NCI-H510A treated with DMSO at 0.1 percent for 48 hours (cell line): ENCODE data around the gene DEPDC5.
"Not testable (repeated sequence)": the region's sequence is repeated elsewhere in the genome, so short reads cannot be mapped to it uniquely, and the experiment has no call there.

ENCODE experiments used
- DNase-seq: peaks from one replicate; lab custom pipeline; 2025; lab: John Stamatoyannopoulos, UW

DEPDC5 gene

GRCh38 chr22:31749636-31750364 is 4.0 kb upstream of the DEPDC5 start, which contains the start of gene PRR14L:
Gene PRR14L (minus strand): TSS chr22:31750132. CDS start chr22:31738860, 11,272 bp downstream.
- DNase-seq = peak; percentile 84

- DNase-seq = no peak
Observed at GRCh38 chr22:31750365-31751284, 3.2 kb upstream of the DEPDC5 start.

DNA sequence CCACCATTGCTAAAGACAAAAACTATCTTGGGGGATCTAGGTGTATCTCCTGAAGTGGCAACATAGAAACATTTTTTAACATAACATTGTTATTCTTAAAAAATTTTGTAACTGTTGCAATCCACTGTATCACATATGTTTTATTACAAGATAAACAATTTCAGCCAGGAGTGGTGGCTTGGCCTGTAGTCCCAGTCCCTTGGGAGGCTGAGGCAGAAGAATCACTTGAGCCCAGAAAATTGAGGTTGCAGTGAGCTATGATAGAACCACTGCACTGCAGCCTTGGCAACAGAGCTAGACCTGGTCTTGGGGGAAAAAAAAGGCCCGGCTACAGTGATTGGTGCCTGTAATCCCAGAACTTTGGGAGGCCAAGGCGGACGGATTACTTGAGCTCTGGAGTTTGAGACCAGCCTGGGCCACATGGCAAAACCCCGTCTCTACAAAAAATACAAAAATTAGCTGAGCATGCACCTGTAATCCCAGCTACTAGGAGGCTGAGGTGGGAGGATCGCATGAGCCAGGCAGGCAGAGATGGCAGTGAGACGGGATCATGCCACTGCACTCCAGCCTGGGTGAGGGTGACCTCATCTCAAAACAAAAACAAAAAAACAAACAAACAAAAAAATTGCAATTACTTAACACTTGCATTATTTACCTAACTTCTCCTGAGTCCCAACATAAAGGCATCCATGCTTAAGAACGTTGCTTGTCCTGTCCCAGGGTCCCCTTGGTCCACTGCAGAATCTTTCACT is 1.5 kb upstream of the DEPDC5 start:
- DNase-seq = no peak

- peak; percentile 74 for DNase-seq
Observed at GRCh38 chr22:31753005-31753633, 700 bp upstream of the DEPDC5 start.

- no peak for DNase-seq
Observed at GRCh38 chr22:31754813-31755212, 994 bp downstream of the DEPDC5 start.

DNA sequence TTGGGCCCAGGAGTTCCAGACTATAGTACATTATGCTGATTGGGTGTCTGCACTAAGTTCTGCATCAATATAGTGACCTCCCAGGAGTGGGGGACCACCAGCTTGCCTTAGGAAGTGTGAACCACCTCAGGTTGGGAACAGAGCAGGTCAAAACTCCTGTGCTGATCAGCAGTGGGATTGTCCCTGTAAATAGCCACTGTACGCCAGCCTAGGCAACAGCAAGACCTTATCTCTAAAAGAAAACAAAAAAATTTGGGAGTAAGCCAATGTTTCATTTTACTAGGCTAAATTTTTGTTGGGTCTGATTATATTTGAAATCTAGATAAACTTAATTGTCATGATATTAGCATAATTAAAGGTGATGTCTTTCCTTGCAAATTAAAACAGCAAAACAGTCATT is 3.4 kb downstream of the DEPDC5 start:
- DNase-seq = no peak

DNA sequence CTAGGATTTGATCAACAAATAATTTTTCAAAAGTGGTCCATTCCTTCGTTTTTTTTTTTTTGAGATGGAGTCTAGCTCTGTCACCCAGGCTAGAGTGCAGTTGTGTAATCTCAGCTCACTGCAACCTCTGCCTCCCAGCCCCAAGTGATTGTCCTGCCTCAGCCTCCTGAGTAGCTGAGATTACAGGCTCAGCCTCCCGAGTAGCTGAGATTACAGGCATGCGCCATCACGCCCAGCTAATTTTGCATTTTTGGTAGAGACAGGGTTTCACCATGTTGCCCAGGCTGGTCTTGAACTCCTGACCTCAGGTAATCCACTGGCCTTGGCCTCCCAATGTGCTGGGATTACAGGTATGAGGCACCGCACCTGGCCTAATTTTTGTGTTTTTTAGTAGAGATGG is 5.0 kb downstream of the DEPDC5 start:
- not testable (repeated sequence) for DNase-seq

DNA sequence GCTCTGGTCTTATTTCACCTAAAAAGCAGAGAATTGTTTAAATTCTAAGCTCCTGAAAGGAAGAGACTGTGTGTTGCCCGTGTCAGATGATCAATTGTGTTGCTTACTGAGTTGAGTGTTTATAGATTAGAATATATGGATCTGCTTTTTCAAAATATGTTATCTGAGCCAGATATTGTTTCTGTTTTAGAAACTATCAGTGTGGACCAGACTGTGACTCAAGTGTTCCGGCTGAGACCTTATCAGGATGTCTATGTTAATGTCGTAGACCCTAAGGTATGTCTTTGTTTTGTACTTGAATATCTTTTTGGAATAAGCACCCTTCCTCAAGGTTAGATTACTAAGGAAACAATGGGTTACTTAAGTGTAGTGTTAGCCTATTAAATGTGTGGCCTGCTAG is 11.0 kb downstream of the DEPDC5 start:
- DNase-seq = no peak

- DNase-seq = no peak
Observed at GRCh38 chr22:31768422-31769059, 14.7 kb downstream of the DEPDC5 start.

DNA sequence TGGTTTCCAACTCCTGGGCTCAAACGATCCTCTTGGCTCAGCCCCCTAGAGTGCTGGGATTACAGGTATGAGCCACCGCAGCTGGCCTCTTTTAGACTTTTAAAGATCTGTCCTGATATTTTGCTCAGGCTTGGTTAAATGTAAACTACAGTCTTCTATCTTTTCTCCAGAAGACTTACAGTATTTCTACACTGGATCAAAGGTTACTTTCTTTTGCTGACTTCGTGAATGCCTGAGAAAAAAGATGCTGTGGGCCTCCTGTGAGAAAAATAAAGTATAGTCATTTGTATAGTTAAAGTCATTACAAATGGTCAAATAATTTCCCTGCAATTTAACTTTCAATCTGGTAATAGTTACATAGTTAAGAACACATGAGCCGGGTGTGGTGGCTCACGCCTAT is 19.6 kb downstream of the DEPDC5 start:
- DNase-seq = no peak

DNA sequence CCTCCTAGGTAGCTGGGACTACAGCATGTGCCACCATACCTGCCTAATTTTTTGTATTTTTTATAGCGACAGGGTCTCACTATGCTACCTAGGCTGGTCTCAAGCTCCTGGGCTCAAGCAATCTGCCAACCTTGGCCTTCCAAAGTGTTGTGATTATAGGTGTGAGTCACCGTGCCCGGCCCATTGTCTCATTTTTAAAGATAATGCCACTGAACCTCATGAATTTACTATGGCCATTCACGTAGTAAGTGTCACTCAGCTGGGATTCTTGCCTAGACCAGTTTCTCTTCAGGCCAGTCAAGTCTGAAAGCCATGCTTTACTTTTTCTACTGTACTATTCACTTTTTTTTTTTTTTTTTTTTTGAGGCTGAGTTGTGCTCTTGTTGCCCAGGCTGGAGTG is 22.4 kb downstream of the DEPDC5 start:
- no peak for DNase-seq

GRCh38 chr22:31789803-31790202 is 36.0 kb downstream of the DEPDC5 start:
- no peak for DNase-seq

GRCh38 chr22:31790240-31790639 is 36.4 kb downstream of the DEPDC5 start:
- DNase-seq = no peak

GRCh38 chr22:31799358-31799757 is 45.5 kb downstream of the DEPDC5 start:
- not testable (repeated sequence) for DNase-seq

DNA sequence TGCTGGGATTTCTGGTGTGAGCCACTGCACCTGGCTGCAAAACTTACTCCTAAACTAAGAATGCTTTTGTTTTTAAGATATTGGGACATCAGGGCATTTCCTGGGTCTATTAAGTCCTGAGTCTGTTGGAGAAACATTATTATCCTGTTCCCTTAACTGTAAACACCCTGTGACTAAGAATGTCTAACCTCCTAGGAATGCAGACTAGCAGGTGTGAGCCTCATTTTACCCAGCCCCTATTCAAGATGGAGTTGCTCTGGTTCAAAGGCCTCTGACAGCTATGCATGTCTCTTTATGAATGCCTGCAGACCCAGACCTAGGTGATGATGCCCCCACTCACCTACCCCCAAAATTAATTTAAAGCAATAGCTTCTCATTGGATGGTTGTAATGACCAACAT is 46.2 kb downstream of the DEPDC5 start:
- no peak for DNase-seq

GRCh38 chr22:31800861-31801260 is 47.0 kb downstream of the DEPDC5 start:
- not testable (repeated sequence) for DNase-seq

DNA sequence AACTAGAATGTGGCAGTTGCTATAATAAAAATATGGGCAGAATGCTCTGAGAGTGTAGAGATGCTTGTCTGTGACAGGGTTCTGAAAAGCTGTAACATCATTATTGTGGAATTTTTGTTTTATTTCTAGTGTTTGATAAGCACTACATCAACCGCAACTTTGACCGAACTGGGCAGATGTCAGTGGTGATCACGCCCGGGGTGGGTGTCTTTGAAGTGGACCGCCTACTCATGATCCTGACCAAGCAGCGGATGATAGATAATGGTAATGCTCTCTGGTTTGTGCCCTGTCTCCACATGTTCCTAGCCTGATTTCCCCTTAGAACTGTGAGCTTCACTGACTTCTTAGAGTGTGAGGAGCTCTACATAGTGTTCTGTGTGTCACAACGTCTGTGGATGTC is 48.8 kb downstream of the DEPDC5 start:
- no peak for DNase-seq

DNA sequence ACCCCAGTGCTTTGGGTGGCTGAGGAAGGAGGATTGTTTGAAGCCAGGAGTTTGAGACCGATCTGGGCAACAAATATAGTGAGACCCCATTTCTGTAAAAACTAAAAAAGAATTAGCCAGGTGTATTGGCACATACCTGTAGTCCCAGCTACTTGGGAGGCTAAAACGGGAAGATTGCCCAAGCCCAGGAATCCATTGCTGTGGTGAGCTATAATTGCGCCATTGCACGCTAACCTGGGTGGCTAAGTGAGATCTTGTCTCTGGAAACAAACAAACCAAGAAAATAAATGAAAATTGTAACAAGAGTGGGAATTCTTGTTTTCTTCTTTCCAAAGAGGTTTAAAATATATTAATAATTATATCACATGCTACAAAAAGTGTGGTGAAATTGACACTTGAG is 52.9 kb downstream of the DEPDC5 start:
- DNase-seq = no peak

DNA sequence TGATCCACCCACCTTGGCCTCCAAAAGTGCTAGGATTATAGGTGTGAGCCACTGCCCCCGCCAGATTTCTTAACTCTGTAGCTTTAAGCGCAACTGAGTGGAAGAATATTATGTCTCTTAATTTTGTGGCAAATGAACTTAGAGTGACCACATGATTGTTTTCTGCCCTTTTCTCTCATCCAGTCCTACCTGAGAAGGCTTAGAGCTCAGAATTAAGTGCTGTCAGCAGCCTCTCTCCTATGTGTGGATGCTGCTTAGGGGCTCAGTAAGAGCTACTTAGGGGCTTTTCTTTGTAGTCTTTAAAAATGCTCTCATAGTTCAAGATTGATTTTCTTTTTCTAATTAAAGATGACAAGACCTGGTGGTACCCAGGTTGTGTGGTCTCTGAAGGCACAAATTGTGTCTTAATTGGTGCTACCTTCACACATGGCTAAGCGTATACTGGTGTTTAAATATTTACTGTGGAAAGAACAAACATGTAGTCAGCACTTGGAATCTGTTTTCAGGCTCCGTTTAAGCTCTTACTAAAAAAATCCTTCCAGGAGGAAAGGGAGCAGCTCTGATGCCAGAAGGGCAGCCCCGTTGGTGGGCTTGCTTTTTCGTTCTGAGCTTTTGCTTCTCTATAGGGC is 59.3 kb downstream of the DEPDC5 start:
- DNase-seq = peak; percentile 2

- DNase-seq = not testable (repeated sequence)
Observed at GRCh38 chr22:31813898-31814297, 60.1 kb downstream of the DEPDC5 start.

DNA sequence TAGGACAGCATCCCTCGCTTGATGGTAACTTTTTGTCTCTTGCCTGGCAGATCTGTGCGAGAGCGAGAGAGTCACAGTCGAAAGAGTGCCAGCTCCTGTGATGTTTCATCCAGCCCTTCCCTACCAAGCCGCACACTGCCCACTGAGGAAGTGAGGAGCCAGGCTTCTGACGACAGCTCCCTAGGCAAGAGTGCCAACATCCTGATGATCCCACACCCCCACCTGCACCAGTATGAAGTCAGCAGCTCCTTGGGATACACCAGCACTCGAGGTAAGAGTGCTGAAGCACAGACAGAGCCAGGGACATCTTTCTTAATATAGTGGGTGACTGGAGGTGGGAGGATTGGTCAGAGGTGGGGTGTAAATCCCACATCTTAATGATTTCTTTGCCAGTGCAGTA is 61.1 kb downstream of the DEPDC5 start:
- no peak for DNase-seq
